ENCODE data around the gene ANK3.

ANK3 gene

DNA sequence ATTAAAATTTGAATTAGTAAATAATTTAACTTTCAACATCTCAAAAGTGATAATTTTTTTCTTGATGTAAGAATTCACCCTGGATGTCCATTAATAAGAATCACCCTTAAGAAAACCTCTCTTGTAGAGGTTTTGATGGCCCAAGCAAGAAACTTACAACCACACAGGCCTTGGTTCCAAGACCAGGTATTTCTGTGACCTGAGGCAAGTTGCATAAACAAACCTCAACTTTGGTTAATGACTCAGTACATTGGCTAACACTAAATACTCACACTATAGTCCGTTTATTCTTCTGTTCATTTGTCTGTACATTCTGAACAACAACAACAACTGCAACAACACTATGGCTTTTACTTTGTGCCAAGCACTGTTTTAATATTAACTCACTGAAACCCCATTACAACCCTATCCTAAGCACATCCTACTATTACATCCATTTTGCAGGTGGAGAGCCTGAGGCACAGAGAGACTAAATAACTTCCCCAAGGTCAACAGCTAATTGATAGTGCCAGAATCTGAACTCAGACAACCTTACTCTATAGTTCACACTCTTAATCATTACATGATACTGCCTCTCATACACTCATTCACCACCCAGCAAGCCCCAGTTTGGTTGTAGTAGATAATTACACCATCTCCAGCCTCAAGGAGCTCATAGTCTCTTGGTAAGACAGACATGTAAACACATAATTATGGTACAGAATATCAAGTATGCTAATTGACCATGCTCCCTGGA, 6.6 kb downstream of the ANK3 start:
- H3K4me3 ChIP-seq (ENCODE audit: low read length in 2 of 2) = no peak overlapping the region
- H3K9me3 ChIP-seq (ENCODE audit: control insufficient read depth in 2 of 2, low read length in 2 of 2) = no peaks in the 10 kb centered on the region
- H3K27me3 ChIP-seq (ENCODE audit: control insufficient read depth in 2 of 2, insufficient read depth in 2 of 2, low read length in 2 of 2) = no peaks in the 10 kb centered on the region
- no peak overlapping the region for H3K27ac ChIP-seq (ENCODE audit: low read depth in 2 of 2, low read length in 2 of 2)
- H3K36me3 ChIP-seq (ENCODE audit: control insufficient read depth in 2 of 2, insufficient read depth in 2 of 2, low read length in 2 of 2) = no peaks in the 10 kb centered on the region
- H3K4me1 ChIP-seq (ENCODE audit: control insufficient read depth in 2 of 2, insufficient read depth in 2 of 2, low read length in 2 of 2) = peaks cover 0 to 1% of the 10 kb centered on the region in 2 donors
- H3K9ac ChIP-seq (ENCODE audit: low read depth in 1 of 2, low read length in 2 of 2) = no peak overlapping the region

DNA sequence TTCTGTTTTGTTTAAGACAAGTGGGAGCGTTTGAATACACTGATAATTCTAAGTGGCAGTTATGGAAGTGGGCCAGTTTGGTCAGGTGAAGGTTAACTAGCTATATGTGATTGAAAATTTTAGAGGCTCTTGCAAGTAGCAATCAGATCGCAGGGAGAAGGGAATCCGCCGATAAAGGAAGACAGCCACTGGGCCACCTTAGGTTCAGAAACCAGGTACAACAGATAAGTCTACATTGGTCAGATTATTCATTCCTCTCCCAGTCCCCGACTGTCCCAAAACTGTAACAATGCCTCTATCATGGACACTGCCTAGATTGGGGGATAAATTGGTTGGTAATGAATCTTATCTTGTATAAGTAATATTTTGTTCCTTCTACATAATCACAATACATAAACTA, 8.9 kb downstream of the ANK3 start:
- Histone ChIP-seq H3K27me3 (ENCODE audit: control insufficient read depth in 2 of 2, insufficient read depth in 2 of 2, low read length in 2 of 2) (no peaks in the 10 kb centered on the region), H3K4me1 (ENCODE audit: control insufficient read depth in 2 of 2, insufficient read depth in 2 of 2, low read length in 2 of 2) (no peaks in the 10 kb centered on the region), H3K9me3 (ENCODE audit: control insufficient read depth in 2 of 2, low read length in 2 of 2) (no peaks in the 10 kb centered on the region), H3K9ac (ENCODE audit: low read depth in 1 of 2, low read length in 2 of 2) (no peak overlapping the region), H3K27ac (ENCODE audit: low read depth in 2 of 2, low read length in 2 of 2) (no peak overlapping the region), H3K4me3 (ENCODE audit: low read length in 2 of 2) (no peak overlapping the region), H3K36me3 (ENCODE audit: control insufficient read depth in 2 of 2, insufficient read depth in 2 of 2, low read length in 2 of 2) (no peaks in the 10 kb centered on the region)

DNA sequence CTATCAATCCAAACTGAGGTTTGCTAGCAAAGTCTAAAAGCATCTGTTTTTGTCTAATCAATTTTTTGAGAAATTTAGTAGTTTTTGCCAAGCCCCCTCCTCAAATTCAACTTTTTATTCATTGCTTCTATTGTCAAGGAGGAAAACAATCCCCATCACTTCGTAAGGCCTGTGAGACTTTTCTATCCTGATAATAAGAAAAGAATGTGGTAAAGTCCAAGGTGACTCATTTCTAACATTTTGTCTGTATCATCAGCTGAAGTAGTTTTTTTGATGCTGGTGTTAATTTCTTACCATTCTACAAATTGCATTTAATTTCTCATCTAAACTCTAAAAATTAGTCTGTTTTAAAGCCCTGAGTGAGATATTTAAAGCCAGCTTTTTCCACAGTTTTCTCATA, 11.7 kb downstream of the ANK3 start:
- Histone ChIP-seq H3K9me3 (ENCODE audit: control insufficient read depth in 2 of 2, low read length in 2 of 2) (no peaks in the 10 kb centered on the region), H3K27me3 (ENCODE audit: control insufficient read depth in 2 of 2, insufficient read depth in 2 of 2, low read length in 2 of 2) (no peaks in the 10 kb centered on the region), H3K27ac (ENCODE audit: low read depth in 2 of 2, low read length in 2 of 2) (no peak overlapping the region), H3K4me3 (ENCODE audit: low read length in 2 of 2) (no peak overlapping the region), H3K36me3 (ENCODE audit: control insufficient read depth in 2 of 2, insufficient read depth in 2 of 2, low read length in 2 of 2) (no peaks in the 10 kb centered on the region), H3K4me1 (ENCODE audit: control insufficient read depth in 2 of 2, insufficient read depth in 2 of 2, low read length in 2 of 2) (no peaks in the 10 kb centered on the region), H3K9ac (ENCODE audit: low read depth in 1 of 2, low read length in 2 of 2) (no peak overlapping the region)

DNA sequence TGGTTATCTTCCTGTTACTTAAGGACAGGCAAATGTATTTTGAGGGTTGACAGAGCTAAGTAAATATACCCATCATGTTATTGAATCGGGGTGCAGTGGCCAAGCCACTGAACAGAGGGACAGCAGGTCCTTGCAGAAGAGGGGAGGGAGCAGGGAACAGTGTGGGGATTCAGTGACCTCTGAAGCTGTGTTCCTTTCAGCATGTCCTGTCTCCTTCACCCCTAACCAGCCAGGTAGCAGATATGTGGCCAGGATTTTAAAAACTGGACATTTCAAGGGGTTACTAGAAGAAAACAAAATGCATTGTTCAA, 12.7 kb downstream of the ANK3 start:
- H3K27me3 ChIP-seq (ENCODE audit: control insufficient read depth in 2 of 2, insufficient read depth in 2 of 2, low read length in 2 of 2) = no peaks in the 10 kb centered on the region
- H3K27ac ChIP-seq (ENCODE audit: low read depth in 2 of 2, low read length in 2 of 2) = no peak overlapping the region
- no peaks in the 10 kb centered on the region for H3K9me3 ChIP-seq (ENCODE audit: control insufficient read depth in 2 of 2, low read length in 2 of 2)
- H3K4me3 ChIP-seq (ENCODE audit: low read length in 2 of 2) = no peak overlapping the region
- no peaks in the 10 kb centered on the region for H3K4me1 ChIP-seq (ENCODE audit: control insufficient read depth in 2 of 2, insufficient read depth in 2 of 2, low read length in 2 of 2)
- H3K36me3 ChIP-seq (ENCODE audit: control insufficient read depth in 2 of 2, insufficient read depth in 2 of 2, low read length in 2 of 2) = no peaks in the 10 kb centered on the region
- no peak overlapping the region for H3K9ac ChIP-seq (ENCODE audit: low read depth in 1 of 2, low read length in 2 of 2)

DNA sequence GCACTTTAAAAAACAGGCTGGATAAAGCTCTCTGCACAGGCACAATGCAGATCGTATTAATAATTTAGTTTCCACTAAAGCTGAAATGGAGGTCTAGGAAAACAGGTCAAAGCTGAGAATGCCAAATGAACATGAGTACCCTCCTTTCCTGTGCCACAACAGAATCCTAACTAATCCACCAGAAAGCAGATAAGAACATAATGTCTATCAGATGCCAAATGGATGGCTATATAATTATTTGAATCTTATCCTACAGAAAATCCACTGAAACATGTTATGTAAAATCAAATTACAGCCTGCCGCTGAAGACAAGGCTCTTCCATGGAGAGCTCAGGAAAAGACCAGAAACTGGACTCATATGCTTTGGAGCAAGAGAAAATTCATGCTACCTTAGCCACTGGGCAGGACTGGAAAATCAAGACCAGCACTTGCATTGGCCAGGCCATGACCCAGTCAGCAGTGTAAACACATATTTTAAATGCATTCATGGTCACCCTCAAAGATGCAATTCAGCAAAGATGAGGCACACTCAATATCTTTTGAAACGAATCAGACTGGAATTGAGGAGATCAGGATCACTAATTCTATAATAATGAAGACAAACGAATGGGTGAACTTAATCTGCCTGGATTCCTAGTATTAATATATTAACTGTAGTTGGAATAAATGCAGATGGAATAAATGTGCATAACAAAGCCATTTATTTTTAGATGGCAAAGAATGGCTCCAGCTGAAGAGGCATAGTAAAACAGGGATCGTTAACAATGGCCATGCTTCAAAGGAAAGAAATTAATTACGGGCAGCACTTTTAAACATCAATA, 13.2 kb downstream of the ANK3 start:
- Histone ChIP-seq H3K36me3 (ENCODE audit: control insufficient read depth in 2 of 2, insufficient read depth in 2 of 2, low read length in 2 of 2) (no peaks in the 10 kb centered on the region), H3K27ac (ENCODE audit: low read depth in 2 of 2, low read length in 2 of 2) (no peak overlapping the region), H3K4me1 (ENCODE audit: control insufficient read depth in 2 of 2, insufficient read depth in 2 of 2, low read length in 2 of 2) (no peaks in the 10 kb centered on the region), H3K9me3 (ENCODE audit: control insufficient read depth in 2 of 2, low read length in 2 of 2) (no peaks in the 10 kb centered on the region), H3K27me3 (ENCODE audit: control insufficient read depth in 2 of 2, insufficient read depth in 2 of 2, low read length in 2 of 2) (no peaks in the 10 kb centered on the region), H3K9ac (ENCODE audit: low read depth in 1 of 2, low read length in 2 of 2) (no peak overlapping the region), H3K4me3 (ENCODE audit: low read length in 2 of 2) (no peak overlapping the region)

DNA sequence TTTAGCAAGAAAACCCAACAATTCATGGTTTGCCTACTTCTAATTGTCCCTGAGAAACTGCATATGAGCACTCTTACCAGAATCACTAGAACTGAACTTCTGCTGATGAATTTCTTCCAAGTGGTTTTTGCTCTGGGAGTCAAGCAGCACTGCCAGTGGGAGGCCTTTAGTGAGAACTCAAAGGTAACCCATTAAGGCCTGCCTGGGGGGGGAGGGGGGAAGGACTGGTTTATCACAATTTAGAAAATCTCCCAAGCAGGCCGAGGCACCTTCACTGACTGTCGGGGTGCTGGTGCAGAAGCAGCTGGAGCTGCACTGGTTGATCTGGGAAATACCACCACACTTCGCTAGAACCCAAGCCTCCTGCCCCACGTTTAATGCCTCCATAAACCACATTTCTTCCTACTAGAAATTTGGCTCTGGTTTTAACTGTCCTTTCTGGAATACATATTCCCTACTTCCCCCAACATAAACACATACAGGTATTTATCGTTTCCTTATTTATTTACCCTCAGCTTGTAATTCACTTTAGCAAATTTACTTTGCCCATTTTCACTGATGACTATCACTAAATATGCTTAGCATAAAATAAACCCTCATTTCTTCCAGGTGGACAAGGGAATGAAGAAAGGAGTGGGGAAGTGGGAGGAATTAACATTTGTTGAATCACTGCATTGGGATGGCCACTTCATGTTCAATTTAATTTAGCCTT, 14.2 kb downstream of the ANK3 start:
- H3K27me3 ChIP-seq (ENCODE audit: control insufficient read depth in 2 of 2, insufficient read depth in 2 of 2, low read length in 2 of 2) = no peaks in the 10 kb centered on the region
- no peak overlapping the region for H3K9ac ChIP-seq (ENCODE audit: low read depth in 1 of 2, low read length in 2 of 2)
- H3K4me3 ChIP-seq (ENCODE audit: low read length in 2 of 2) = no peak overlapping the region
- no peak overlapping the region for H3K27ac ChIP-seq (ENCODE audit: low read depth in 2 of 2, low read length in 2 of 2)
- no peaks in the 10 kb centered on the region for H3K9me3 ChIP-seq (ENCODE audit: control insufficient read depth in 2 of 2, low read length in 2 of 2)
- no peaks in the 10 kb centered on the region for H3K4me1 ChIP-seq (ENCODE audit: control insufficient read depth in 2 of 2, insufficient read depth in 2 of 2, low read length in 2 of 2)
- H3K36me3 ChIP-seq (ENCODE audit: control insufficient read depth in 2 of 2, insufficient read depth in 2 of 2, low read length in 2 of 2) = no peaks in the 10 kb centered on the region

DNA sequence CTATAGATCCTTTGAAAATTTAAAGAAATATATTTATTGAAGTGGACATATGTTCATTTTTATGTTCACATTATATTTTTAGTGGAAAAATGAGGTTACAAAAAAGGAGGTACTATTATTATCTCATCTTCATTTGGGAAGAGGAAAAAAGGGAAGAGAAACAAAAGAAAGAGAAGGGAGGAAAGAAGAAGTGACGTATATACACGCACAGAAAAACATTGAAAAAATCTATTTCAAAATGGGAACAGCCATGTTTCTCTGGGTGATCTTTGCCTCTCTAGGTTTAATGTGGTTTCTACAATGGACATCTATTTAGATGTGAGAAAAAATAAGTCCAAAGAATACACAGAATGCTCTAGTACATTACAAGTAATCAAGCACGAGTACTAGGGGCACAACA, 14.8 kb downstream of the ANK3 start:
- H3K27ac ChIP-seq (ENCODE audit: low read depth in 2 of 2, low read length in 2 of 2) = no peak overlapping the region
- H3K4me1 ChIP-seq (ENCODE audit: control insufficient read depth in 2 of 2, insufficient read depth in 2 of 2, low read length in 2 of 2) = no peaks in the 10 kb centered on the region

DNA sequence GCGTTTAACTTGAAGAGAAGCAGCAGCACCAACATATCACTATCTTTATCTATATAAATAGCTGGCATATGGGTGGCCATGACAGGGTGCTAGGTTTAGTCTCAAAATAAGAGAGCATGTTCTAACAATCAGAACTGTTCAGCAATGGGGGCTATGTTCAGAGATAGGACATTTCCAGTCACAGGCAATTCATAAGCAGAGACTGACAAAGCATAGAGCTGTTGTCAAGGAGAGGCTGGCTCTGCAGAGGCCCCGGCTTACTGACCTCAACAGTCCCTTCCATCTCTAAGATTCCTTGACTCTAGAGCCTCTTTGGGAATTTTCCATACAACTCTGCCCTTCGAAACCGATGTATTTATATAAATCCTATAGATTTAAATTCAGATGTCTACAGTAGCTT, 17.2 kb downstream of the ANK3 start:
- Histone ChIP-seq H3K9me3 (ENCODE audit: control insufficient read depth in 2 of 2, low read length in 2 of 2) (no peaks in the 10 kb centered on the region), H3K4me1 (ENCODE audit: control insufficient read depth in 2 of 2, insufficient read depth in 2 of 2, low read length in 2 of 2) (peaks cover 0 to 2% of the 10 kb centered on the region in 2 donors), H3K27me3 (ENCODE audit: control insufficient read depth in 2 of 2, insufficient read depth in 2 of 2, low read length in 2 of 2) (no peaks in the 10 kb centered on the region), H3K9ac (ENCODE audit: low read depth in 1 of 2, low read length in 2 of 2) (no peak overlapping the region), H3K36me3 (ENCODE audit: control insufficient read depth in 2 of 2, insufficient read depth in 2 of 2, low read length in 2 of 2) (no peaks in the 10 kb centered on the region), H3K27ac (ENCODE audit: low read depth in 2 of 2, low read length in 2 of 2) (no peak overlapping the region), H3K4me3 (ENCODE audit: low read length in 2 of 2) (no peak overlapping the region)

More for the DNA sequence above, 14.8 kb downstream of the ANK3 start:
- Histone ChIP-seq H3K36me3 (ENCODE audit: control insufficient read depth in 2 of 2, insufficient read depth in 2 of 2, low read length in 2 of 2) (no peaks in the 10 kb centered on the region), H3K9ac (ENCODE audit: low read depth in 1 of 2, low read length in 2 of 2) (no peak overlapping the region), H3K9me3 (ENCODE audit: control insufficient read depth in 2 of 2, low read length in 2 of 2) (no peaks in the 10 kb centered on the region), H3K4me3 (ENCODE audit: low read length in 2 of 2) (no peak overlapping the region), H3K27me3 (ENCODE audit: control insufficient read depth in 2 of 2, insufficient read depth in 2 of 2, low read length in 2 of 2) (no peaks in the 10 kb centered on the region)

DNA sequence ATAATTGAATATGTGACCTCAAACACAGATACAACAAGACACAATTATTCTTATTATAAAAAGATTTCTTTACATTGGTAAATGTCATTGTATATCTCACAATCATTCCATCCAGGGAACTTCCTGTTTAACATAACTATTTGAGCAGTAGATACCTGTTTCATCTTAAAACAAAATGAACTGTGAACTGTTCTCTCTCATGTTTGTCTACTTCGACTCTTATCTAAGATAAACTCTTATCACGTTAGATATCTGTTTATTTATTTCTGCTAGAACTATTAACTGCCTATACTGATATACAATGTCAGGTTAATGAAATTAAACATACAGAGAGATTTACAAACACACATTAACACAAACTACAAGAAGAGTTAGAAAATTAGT, 20.1 kb downstream of the ANK3 start:
- no peak overlapping the region for H3K27ac ChIP-seq (ENCODE audit: low read depth in 2 of 2, low read length in 2 of 2)
- no peaks in the 10 kb centered on the region for H3K9me3 ChIP-seq (ENCODE audit: control insufficient read depth in 2 of 2, low read length in 2 of 2)
- no peaks in the 10 kb centered on the region for H3K36me3 ChIP-seq (ENCODE audit: control insufficient read depth in 2 of 2, insufficient read depth in 2 of 2, low read length in 2 of 2)
- no peaks in the 10 kb centered on the region for H3K27me3 ChIP-seq (ENCODE audit: control insufficient read depth in 2 of 2, insufficient read depth in 2 of 2, low read length in 2 of 2)
- H3K9ac ChIP-seq (ENCODE audit: low read depth in 1 of 2, low read length in 2 of 2) = no peak overlapping the region
- peaks cover 0 to 2% of the 10 kb centered on the region in 2 donors for H3K4me1 ChIP-seq (ENCODE audit: control insufficient read depth in 2 of 2, insufficient read depth in 2 of 2, low read length in 2 of 2)
- H3K4me3 ChIP-seq (ENCODE audit: low read length in 2 of 2) = no peak overlapping the region

DNA sequence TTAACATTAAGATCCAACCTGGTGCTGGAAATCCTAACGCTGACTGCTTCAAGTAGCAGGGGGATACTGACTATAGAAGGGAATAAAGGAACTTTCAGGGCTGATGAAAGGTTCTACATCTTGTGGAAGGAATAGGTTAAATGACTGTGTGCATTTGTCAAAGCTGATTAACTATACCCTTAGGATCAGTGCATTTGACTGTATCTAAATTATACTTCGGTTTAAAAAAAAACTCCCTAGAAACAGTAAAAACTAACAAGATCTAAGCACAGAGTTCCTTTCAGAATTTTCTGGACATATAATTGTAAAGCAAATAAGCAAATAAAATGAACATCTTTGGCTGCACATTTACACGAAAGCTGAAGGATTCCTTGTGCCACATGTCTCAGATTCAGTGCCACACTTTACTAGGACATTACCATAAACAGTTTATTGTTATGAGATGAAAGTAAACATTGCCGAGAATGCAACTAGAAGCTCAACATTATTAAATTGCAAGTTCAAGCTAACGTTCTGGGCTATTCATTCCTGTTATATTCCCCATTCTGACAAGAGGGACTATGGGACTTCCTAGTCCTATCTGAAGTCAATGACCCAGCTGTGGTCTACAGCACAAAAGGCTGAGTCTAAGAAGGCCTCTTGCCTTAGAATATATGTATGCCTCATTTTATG, 20.7 kb downstream of the ANK3 start:
- no peaks in the 10 kb centered on the region for H3K27me3 ChIP-seq (ENCODE audit: control insufficient read depth in 2 of 2, insufficient read depth in 2 of 2, low read length in 2 of 2)
- no peak overlapping the region for H3K27ac ChIP-seq (ENCODE audit: low read depth in 2 of 2, low read length in 2 of 2)
- H3K9ac ChIP-seq (ENCODE audit: low read depth in 1 of 2, low read length in 2 of 2) = no peak overlapping the region
- no peaks in the 10 kb centered on the region for H3K9me3 ChIP-seq (ENCODE audit: control insufficient read depth in 2 of 2, low read length in 2 of 2)
- no peak overlapping the region for H3K4me3 ChIP-seq (ENCODE audit: low read length in 2 of 2)
- H3K36me3 ChIP-seq (ENCODE audit: control insufficient read depth in 2 of 2, insufficient read depth in 2 of 2, low read length in 2 of 2) = no peaks in the 10 kb centered on the region
- peaks cover 0 to 2% of the 10 kb centered on the region in 2 donors for H3K4me1 ChIP-seq (ENCODE audit: control insufficient read depth in 2 of 2, insufficient read depth in 2 of 2, low read length in 2 of 2)
